Peyer's patch (tissue), 4 donors: ENCODE data around the gene TMEM119. TPM values are rescaled to one million over a fixed set of nuclear protein-coding genes. Genes with fewer than 3 reads are reported as not detected.

Source experiments
- DNase-seq, 3 donors: peaks; one replicate each; pipeline ENCODE4 v3.0.0-alpha.2; 2017 to 2019
- H3K27ac ChIP-seq, 4 donors: fragments of 200-600 bp; sonication (generic); one replicate each; pipeline ENCODE4 v1.5.1; 2016 to 2019
- H3K27me3 ChIP-seq, 2 donors: fragments of 200-600 bp; sonication (generic); one replicate each; pipeline ENCODE4 v1.5.1; 2019
- H3K36me3 ChIP-seq, 3 donors: fragments of 200-600 bp; sonication (generic); one replicate each; pipeline ENCODE4 v1.5.1; 2016 to 2019
- H3K4me1 ChIP-seq, 4 donors: fragments of 200-600 bp; sonication (generic); one replicate each; pipeline ENCODE4 v1.5.1; 2016 to 2019
- H3K4me3 ChIP-seq, 4 donors: fragments of 200-600 bp; sonication (generic); 1 replicate in 3 of 4; 2 replicates in 1 of 4; pipeline ENCODE4 v1.5.1; 2016 to 2019; ENCODE audit warnings: mild to moderate bottlenecking in 1 of 4
- H3K9me3 ChIP-seq, 4 donors: fragments of 200-600 bp; sonication (generic); one replicate each; pipeline ENCODE4 v1.5.1; 2016 to 2019; ENCODE audit warnings: mild to moderate bottlenecking in 1 of 4
- POLR2A ChIP-seq, 2 donors: fragments of 450-650 bp; IDR thresholded peaks; one replicate each; pipeline ENCODE4 v1.5.1; 2017; ENCODE audit warnings: antibody characterized with exemption in 2 of 2, mild to moderate bottlenecking in 2 of 2, moderate library complexity in 2 of 2
- total RNA-seq, 4 donors: library from RNA; depleted of rRNA; stranded (reverse); fragments of >200 nt; gene quantifications; one replicate each; pipeline ENCODE4 v1.1.0, GENCODE V29; 2016
- TF ChIP-seq, protein P1 (sequence below), 6 experiments: fragments of 450-650 bp in 4 of 6; fragments of 200-600 bp in 2 of 6; sonication (generic) in 1 of 6; IDR thresholded peaks; one replicate each; pipeline ENCODE4 v1.5.1; 2017 to 2019; ENCODE audit warnings: antibody characterized with exemption in 6 of 6, mild to moderate bottlenecking in 3 of 6, moderate library complexity in 1 of 6

Gene TMEM119
- total RNA-seq, 4 donors from 2014 or later, result 1.8 to 17.3 (median 3.4) TPM

DNA sequence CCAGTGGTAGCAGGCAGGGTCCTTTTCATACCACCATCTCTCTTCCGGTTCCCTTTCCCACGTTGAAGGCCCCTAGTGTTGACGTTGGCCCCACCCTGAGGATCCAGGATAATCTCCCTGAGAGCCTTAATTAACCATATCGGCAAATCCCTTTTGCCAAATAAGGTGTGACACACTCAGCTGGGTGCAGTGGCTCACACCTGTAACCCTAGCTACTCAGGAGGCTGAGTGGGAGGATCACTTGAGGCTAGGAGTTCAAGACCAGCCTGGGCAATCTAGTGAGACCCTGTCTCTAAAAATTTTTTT, 2.8 kb upstream of the TMEM119 start:
- H3K27me3 ChIP-seq, result no peaks in the 10 kb centered on the region
- no peak overlapping the region for H3K27ac ChIP-seq
- H3K9me3 ChIP-seq, result no peaks in the 10 kb centered on the region
- H3K4me3 ChIP-seq, result no peak overlapping the region
- TF ChIP-seq POLR2A (IDR thresholded peaks at IDR 0.05), result no peak
- TF ChIP-seq, protein P1, sequence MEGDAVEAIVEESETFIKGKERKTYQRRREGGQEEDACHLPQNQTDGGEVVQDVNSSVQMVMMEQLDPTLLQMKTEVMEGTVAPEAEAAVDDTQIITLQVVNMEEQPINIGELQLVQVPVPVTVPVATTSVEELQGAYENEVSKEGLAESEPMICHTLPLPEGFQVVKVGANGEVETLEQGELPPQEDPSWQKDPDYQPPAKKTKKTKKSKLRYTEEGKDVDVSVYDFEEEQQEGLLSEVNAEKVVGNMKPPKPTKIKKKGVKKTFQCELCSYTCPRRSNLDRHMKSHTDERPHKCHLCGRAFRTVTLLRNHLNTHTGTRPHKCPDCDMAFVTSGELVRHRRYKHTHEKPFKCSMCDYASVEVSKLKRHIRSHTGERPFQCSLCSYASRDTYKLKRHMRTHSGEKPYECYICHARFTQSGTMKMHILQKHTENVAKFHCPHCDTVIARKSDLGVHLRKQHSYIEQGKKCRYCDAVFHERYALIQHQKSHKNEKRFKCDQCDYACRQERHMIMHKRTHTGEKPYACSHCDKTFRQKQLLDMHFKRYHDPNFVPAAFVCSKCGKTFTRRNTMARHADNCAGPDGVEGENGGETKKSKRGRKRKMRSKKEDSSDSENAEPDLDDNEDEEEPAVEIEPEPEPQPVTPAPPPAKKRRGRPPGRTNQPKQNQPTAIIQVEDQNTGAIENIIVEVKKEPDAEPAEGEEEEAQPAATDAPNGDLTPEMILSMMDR (IDR thresholded peaks at IDR 0.05), result no peak
- DNase-seq, result no peak
- no peaks in the 10 kb centered on the region for H3K36me3 ChIP-seq
- H3K4me1 ChIP-seq, result no peaks in the 10 kb centered on the region

DNA sequence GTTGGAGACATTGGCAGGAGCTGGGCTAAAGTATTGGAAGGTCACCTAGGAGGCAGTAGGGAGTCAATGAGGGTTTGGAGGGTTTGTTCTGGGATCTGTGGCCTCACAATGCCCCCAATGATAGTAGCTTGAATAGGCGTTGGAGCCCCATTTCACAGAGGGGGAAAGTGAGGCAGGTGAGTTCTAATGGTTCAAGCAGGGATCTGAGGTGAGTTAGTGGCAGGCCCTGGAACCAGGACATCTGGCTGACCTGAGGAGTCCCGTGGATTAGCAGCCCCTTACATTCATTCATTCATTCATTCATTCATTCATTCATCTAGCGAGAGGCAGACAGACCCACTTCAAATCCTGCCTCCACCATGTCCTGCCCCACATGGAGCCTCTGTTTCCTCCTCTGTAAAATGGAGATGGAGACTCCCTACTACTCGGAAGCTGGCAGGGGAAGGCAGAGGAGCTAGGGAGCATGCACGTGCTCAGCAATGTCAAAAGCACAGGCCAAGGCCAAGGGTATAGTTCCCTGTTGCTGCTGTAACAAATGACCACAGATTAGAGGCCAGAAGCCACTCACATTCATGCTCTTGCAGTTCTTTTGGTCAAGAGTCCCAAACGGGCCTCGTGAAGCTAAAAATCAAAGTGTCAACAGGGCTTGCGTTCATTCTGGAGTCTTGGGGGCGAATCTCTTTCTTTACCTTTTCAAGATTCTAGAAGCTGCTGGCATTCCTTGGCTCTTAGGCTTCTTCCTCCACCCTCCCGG, 2.2 kb upstream of the TMEM119 start:
- Histone ChIP-seq H3K4me3 (no peak overlapping the region), H3K36me3 (no peaks in the 10 kb centered on the region), H3K4me1 (no peaks in the 10 kb centered on the region), H3K27ac (no peak overlapping the region), H3K27me3 (no peaks in the 10 kb centered on the region), H3K9me3 (no peaks in the 10 kb centered on the region)
- DNase-seq, result no peak
- TF ChIP-seq POLR2A (IDR thresholded peaks at IDR 0.05), result no peak
- TF ChIP-seq, protein P1 (IDR thresholded peaks at IDR 0.05), result no peak

DNA sequence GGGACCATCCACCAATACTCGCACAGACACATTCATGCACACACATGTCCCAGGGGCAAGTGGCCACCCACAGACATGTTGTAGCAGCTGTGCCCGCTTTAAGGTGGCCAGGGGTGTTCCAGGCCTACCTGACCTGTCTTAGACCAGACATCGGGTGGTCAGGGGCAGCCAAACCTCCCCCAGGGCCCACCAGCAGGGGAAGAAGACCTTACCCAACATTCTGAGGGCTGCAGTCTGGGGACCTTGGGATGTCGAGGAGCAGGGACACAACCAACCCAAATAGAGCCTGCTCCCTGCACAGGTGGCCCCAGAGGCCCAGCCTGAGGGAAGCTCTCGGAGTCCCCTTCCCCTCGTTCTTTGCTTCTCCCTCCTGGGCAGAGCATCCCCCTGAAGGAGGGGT, 1.7 kb upstream of the TMEM119 start:
- no peaks in the 10 kb centered on the region for H3K36me3 ChIP-seq
- TF ChIP-seq, protein P1 (IDR thresholded peaks at IDR 0.05), result no peak
- TF ChIP-seq POLR2A (IDR thresholded peaks at IDR 0.05), result no peak
- H3K4me3 ChIP-seq, result no peak overlapping the region
- no peaks in the 10 kb centered on the region for H3K27me3 ChIP-seq
- H3K4me1 ChIP-seq, result no peaks in the 10 kb centered on the region
- H3K9me3 ChIP-seq, result no peaks in the 10 kb centered on the region
- no peak overlapping the region for H3K27ac ChIP-seq
- no peak for DNase-seq

DNA sequence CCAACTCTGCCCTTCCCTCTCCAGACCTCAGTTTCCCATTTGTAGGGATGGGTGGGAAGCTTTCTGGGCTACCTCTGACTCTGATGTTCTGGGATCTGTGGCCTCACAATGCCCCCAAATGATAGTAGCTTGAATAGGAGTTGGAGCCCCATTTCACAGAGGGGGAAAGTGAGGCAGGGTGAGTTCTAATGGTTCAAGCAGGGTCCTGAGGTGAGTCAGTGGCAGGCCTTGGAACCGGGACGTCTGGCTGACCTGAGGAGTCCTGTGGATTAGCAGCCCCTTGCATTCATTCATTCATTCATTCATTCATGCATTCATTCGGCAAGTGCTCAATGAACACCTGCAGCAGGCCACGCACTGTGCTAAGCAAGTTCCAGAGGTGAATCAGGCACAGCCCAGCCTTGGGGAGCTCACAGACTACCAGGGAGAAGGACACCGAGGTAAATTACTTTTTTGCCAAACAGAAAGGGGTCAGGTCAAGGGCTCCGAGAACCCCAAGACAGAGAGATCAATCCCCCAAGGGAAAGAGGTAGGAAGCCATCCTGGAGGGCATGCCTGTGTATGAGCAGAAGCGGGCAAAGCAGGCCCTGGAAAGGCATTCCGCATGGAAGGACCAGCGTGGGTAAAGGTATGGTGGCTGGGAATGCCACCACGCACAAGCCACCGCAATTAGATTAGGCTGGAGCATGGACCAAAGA, 818 bp upstream of the TMEM119 start:
- no peaks in the 10 kb centered on the region for H3K27me3 ChIP-seq
- TF ChIP-seq POLR2A (IDR thresholded peaks at IDR 0.05), result no peak
- TF ChIP-seq, protein P1 (IDR thresholded peaks at IDR 0.05), result no peak
- no peaks in the 10 kb centered on the region for H3K4me1 ChIP-seq
- no peak overlapping the region for H3K4me3 ChIP-seq
- H3K9me3 ChIP-seq, result no peaks in the 10 kb centered on the region
- no peak for DNase-seq
- H3K36me3 ChIP-seq, result no peaks in the 10 kb centered on the region
- peak overlapping the region in 3 of 4 donors; percentile 50 to 58 (median 51) for H3K27ac ChIP-seq

DNA sequence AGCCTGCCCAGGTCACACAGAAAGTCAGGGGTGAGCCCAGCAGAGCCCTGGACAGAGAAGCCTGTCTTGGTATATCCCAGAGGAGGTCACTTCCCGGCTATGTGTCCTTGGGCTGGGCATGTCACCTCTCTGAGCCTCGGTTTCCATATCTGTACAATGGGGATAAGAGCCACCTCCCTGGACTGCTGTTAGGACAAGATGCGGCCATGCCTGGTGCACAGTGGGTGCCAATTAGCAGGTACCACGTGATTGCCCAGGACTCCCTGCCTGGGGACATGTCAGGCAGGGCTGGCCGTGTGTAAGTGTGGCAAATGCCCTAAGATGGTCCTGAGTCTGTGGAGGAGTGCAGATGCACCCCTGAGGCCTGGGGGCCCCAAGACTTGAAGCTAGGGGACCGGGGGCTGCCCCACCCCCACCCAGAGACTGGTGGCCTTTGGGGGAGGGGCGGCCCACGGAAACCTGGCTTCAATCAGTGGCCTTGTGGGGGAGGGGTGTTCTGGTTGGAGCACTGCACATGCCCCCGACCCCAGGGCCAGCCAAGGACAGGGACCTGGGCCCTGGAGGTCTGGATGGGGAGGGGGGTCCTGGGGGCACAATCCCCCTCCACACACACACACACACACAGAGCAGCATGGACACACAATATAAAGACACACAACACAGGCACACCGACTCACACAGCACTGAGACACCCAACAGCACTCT, 878 bp downstream of the TMEM119 start:
- DNase-seq, result no peak
- H3K27me3 ChIP-seq, result no peaks in the 10 kb centered on the region
- peak overlapping the region; percentile 7 to 40 (median 14) for H3K4me3 ChIP-seq
- TF ChIP-seq POLR2A (IDR thresholded peaks at IDR 0.05), result no peak
- H3K27ac ChIP-seq, result peak overlapping the region in 3 of 4 donors; percentile 50 to 58 (median 51)
- no peaks in the 10 kb centered on the region for H3K36me3 ChIP-seq
- H3K4me1 ChIP-seq, result no peaks in the 10 kb centered on the region
- no peaks in the 10 kb centered on the region for H3K9me3 ChIP-seq
